GM18861 (cell line): ENCODE data around the gene ACAA2.

Source experiments
- ATAC-seq: cut with Tn5 transposase; IDR thresholded peaks from one replicate; pipeline ENCODE4 v1.9.1; 2021; ENCODE audit not compliant: unreplicated experiment

ACAA2 gene

DNA sequence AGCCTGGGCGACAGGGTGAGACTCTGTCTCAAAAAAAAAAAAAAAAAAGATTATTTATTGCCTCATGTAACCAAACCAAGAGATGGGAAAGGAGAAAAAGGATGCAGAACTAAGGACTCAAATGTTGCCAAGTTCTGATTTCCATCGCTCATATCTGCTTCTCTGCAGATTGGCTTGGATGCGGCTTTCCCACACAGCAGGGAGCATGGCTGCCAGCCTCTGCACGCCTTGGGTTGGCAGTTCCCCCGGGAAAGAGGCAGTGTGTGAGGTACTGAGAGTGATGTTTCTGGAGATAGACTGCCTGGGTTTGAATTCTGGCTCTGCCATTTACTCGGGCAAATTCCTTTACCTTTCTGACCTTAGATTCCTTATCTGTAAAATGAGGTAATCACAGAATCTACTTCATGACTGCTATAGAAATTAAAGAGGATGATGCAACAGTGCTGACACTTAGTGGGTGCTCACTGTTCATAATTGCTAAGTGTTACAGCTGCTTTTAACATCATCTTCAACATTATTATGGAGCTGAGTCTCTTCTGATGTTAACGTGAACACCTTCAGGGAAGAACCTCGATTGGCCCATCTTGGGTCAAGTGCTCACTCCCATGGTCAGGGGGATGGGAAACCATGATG is 68.8 kb downstream of the ACAA2 start:
- no peak for ATAC-seq

DNA sequence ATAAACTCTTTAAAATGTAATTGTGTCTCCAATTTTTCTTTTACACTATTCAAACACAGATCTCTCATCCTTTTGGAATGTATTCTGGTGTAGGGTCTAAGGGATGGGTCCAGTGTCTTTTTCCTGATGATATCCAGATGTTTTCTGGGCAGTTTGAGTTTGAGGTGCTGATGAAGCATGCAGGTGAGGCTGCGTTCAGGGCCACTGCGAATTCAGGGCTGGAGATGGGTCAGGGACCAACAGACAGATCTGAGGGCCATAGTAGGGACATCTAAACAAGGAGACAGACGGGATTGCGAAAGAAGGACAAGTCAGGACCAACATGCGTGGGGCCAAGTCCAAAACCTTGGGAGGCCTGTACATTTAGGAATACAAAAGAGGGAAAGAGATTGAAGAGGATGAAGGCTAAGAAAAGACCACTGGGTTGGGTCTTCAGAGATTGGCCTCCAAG is 70.2 kb downstream of the ACAA2 start:
- ATAC-seq = no peak

DNA sequence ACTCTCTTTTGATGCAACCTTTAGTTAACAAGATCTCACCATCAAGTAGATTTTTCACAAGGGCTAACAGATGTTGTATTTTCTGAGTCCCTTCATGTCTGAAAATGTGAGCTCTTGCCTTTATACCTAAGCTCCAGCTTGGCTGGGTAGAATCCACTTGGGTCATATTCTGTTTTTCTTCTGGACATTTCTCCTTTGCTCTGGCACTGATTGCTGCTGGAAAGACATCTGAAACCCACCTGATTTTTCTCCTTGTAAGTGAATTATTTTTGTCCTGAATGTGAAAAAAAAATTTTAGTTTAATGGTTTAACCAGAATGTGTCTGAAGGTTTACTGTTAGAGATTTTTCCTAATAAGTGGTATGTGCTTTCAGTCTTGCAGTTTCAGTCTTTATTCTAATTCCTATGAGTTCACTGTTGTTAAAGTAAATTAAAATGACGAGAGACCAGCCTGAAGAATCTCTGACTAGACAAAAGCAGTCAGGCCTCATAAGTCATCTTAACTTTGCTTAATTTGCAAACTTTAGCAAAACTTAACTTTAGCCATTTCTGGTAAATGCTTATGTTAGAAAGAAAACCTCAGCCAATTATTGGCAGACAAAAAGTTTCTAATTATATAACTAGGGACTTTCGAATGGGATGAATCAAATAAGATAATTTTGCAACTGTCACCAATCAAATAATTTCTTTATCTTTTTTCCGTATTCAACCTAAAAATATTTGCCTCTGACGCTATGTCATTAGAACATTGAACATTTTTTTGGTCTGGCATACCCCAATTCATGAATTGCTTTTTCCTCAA is 70.8 kb downstream of the ACAA2 start:
- no peak for ATAC-seq

DNA sequence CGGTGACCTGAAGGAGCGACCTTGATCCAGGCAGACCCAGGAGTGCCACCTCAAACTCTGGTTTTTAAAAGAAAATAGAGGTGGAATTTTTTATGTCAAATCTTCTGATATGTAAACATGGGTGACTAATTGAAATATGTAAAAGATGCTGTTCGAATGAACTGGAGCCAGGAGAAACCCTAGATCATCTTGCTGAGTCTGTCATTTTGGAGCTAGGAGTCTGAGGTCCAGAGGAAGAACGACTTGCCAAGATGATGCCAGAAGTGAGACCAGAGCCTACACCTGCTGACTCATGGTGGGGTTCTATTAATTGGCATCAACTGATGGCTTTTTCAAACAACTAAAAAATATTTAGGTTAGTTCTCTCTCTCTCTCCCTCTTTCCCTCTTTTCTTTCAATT is 74.1 kb downstream of the ACAA2 start:
- ATAC-seq = no peak

DNA sequence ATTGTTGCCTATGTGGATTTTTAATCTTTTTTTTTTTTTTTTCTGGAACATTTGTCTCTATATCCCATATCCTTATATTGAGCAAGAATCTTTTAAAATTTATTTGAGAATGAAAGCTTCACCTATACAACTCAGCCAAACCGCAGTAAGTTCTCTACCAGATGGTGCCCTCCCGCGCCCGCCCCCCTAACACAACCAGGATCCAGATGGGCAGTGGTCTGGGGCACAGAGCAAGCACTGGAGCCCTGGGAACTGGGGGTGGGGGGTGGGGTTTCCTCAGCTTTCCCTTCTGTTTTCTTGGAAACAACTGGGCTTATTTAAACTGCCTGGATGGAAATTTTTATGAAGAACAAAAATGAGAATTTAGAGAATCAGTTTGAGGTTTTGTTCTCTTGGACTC is 74.6 kb downstream of the ACAA2 start:
- ATAC-seq = no peak

DNA sequence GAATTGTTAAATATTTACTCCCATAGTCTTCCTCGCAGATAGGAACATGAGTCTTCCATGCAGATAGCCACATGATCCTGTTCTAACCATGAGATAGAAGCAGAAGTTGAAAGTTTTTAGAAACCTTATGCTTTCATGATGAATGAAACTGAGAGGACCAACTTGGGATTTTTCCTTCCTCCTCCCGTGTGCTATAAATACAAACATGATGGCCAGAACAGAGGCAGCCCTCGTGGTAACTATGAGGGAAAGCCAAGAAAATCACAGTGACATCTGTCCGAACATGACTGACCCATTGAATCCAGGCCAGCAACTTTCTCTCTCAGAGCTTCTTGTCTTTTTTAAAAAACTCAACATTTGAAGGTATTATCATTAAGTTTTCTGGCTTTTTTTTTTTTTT is 78.5 kb downstream of the ACAA2 start:
- no peak for ATAC-seq

DNA sequence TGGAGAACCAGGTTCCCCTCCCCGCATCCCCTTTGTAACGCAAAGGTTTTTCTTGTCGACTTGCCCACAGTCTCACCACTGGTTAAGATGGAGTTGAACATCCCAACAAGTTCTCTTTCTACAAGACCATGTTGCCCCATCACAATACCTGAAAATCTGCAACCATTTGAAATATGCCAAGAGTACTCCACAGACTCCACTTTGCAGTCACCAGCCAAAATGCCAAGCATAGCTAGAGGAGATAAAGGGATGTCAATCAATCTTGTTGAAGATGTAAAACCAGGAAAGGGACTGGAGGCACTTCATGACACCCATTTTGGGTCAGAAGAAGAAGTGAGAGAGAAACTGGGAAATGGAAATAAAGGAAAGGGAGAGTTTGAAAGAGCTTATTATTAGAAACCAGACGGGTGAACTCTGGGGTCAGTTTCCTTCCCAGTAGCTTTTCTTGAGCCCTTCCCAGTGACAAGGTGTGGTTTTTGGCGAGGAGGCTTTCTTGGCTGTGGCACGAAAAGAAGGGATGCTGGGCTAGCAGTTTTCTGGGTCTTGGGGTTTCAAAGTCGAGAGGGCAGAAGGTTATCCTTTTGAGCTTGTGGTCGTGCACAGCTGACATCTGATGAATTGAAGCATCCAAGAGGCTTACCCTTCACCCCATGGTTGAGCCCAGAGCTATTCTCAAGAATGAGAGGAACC is 79.3 kb downstream of the ACAA2 start:
- no peak for ATAC-seq

DNA sequence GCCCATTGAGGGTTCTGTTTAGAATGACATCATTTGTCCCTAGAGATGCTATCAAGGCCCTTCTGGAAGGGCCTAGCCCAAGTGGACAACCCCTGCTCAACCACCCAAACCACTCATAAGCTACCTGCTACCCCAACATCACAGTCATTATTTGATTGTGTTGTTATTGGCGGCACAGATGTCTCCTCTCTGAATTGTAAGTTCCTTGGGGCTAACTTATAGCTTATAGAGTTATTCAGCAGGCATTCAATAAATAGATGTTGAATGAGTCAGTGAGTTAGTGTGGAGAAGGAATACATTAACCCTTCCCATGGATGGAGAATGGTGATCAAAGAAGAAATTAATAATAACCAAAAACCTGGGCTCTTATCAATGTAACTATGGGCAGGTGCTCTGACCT is 80.0 kb downstream of the ACAA2 start:
- no peak for ATAC-seq
